H1 (cell line): Measurements from ENCODE around the gene GALNT18. TPM values are rescaled to one million over a fixed set of nuclear protein-coding genes. Genes with fewer than 3 reads are reported as not detected.

Experiments
- CTCF ChIA-PET: fragments of 300-600 bp; sonication (Branson Sonifier 250); formaldehyde crosslinking; loops from one replicate; lab custom pipeline; 2021; ENCODE audit not compliant: partially characterized antibody; lab: Charles Lee
- POLR2A ChIA-PET: fragments of 300-600 bp; sonication (Branson Sonifier 250); formaldehyde crosslinking; loops from one replicate; lab custom pipeline; 2021; ENCODE audit warnings: inconsistent platforms; ENCODE audit not compliant: partially characterized antibody; lab: Charles Lee
- DNase-seq, 2 experiments: peaks; one replicate each; pipeline versions ENCODE4 v3.0.0 to v3.0.0-alpha.2; 2010 to 2022; ENCODE audit warnings: low spot score in 2 of 2, low read depth in 1 of 2, mixed read lengths in 1 of 2
- FAIRE-seq: peaks from 2 replicates; lab custom pipeline; 2011; peaks lifted over from hg19 to GRCh38; lab: Jason Lieb, UNC
- H2AFZ ChIP-seq: 2 replicates; pipeline ENCODE4 v1.8.1; 2012; ENCODE audit warnings: low read length, inconsistent platforms
- H2AK5ac ChIP-seq: 2 replicates; pipeline ENCODE4 v1.6.1; 2013; ENCODE audit warnings: low read depth, low read length
- H2BK120ac ChIP-seq: replicated peaks from 2 replicates; pipeline ENCODE3; 2013; ENCODE audit warnings: low read depth, low read length, inconsistent platforms
- H2BK12ac ChIP-seq: 2 replicates; pipeline ENCODE4 v1.6.1; 2013; ENCODE audit warnings: low read depth, low read length
- H2BK15ac ChIP-seq: 2 replicates; pipeline ENCODE4 v1.6.1; 2013; ENCODE audit warnings: low read length
- H2BK20ac ChIP-seq: 2 replicates; pipeline ENCODE4 v1.6.1; 2013; ENCODE audit warnings: low read length
- H2BK5ac ChIP-seq: 2 replicates; pipeline ENCODE4 v1.6.1; 2013; ENCODE audit warnings: low read depth, low read length
- H3K14ac ChIP-seq: 2 replicates; pipeline ENCODE4 v1.6.1; 2013; ENCODE audit warnings: inconsistent platforms; ENCODE audit not compliant: insufficient read length
- H3K18ac ChIP-seq: 2 replicates; pipeline ENCODE4 v1.6.1; 2013; ENCODE audit warnings: low read length; ENCODE audit errors: extremely low read depth
- H3K23ac ChIP-seq: 2 replicates; pipeline ENCODE4 v1.6.1; 2013; ENCODE audit warnings: inconsistent platforms; ENCODE audit not compliant: insufficient read length
- H3K23me2 ChIP-seq: 2 replicates; pipeline ENCODE4 v1.6.1; 2013; ENCODE audit warnings: low read depth, low read length
- H3K27ac ChIP-seq: 2 replicates; pipeline ENCODE4 v1.6.1; 2011; ENCODE audit warnings: low read depth, low read length, inconsistent platforms
- H3K27me3 ChIP-seq, 4 experiments: replicated peaks in 1 of 4; 1 replicate in 1 of 4; 2 replicates in 3 of 4; pipeline versions ENCODE4 v1.6.1 to v1.8.1; 2011 to 2013; ENCODE audit warnings: low read length in 3 of 4, mild to moderate bottlenecking in 3 of 4, inconsistent platforms in 2 of 4, mixed read lengths in 2 of 4, moderate library complexity in 1 of 4; ENCODE audit not compliant: control insufficient read depth in 3 of 4, insufficient read depth in 3 of 4; ENCODE audit errors: extremely low read depth in 1 of 4
- H3K36me3 ChIP-seq, 4 experiments: 2 replicates each; pipeline versions ENCODE4 v1.6.1 to v1.8.1; 2011 to 2013; ENCODE audit warnings: mild to moderate bottlenecking in 4 of 4, low read length in 3 of 4, moderate library complexity in 2 of 4, control low read depth in 1 of 4, inconsistent platforms in 1 of 4; ENCODE audit not compliant: insufficient read depth in 4 of 4, control insufficient read depth in 2 of 4
- H3K4ac ChIP-seq: replicated peaks from 2 replicates; pipeline ENCODE3; 2013; ENCODE audit warnings: low read length, low read depth, mixed read lengths, inconsistent platforms; ENCODE audit not compliant: insufficient read length
- H3K4me1 ChIP-seq, 4 experiments: replicated peaks in 1 of 4; 1 replicate in 1 of 4; 2 replicates in 3 of 4; pipeline versions ENCODE4 v1.6.1 to v1.8.1; 2011 to 2013; ENCODE audit warnings: low read length in 3 of 4, inconsistent platforms in 2 of 4, mixed read lengths in 1 of 4; ENCODE audit not compliant: insufficient read depth in 4 of 4, control insufficient read depth in 3 of 4
- H3K4me2 ChIP-seq, 2 experiments: 2 replicates each; pipeline versions ENCODE4 v1.6.1 to v1.8.1; 2011 to 2013; ENCODE audit warnings: low read depth in 2 of 2, low read length in 2 of 2, control low read depth in 1 of 2, inconsistent platforms in 1 of 2, mild to moderate bottlenecking in 1 of 2; ENCODE audit not compliant: insufficient read depth in 1 of 2
- H3K4me3 ChIP-seq, 4 experiments: fragments of 200-600, 300-600 bp in 1 of 4; sonication (generic), shearing (Covaris generic), sonication (Bioruptor Twin) in 1 of 4; 2 replicates each; pipeline versions ENCODE4 v1.5.1 to v1.8.1; 2011 to 2016; ENCODE audit warnings: low read length in 4 of 4, low read depth in 3 of 4, control low read depth in 2 of 4, inconsistent platforms in 2 of 4, mild to moderate bottlenecking in 2 of 4, mixed read lengths in 1 of 4, moderate library complexity in 1 of 4; ENCODE audit not compliant: insufficient read depth in 2 of 4; ENCODE audit errors: extremely low read depth in 1 of 4
- H3K56ac ChIP-seq: replicated peaks from 2 replicates; pipeline ENCODE3; 2013; ENCODE audit warnings: low read depth, mild to moderate bottlenecking, mixed read lengths, low read length, inconsistent platforms; ENCODE audit not compliant: insufficient read length
- H3K79me1 ChIP-seq: 2 replicates; pipeline ENCODE4 v1.6.1; 2013; ENCODE audit warnings: low read depth, low read length, control low read depth
- H3K79me2 ChIP-seq, 2 experiments: 2 replicates each; pipeline versions ENCODE4 v1.6.1 to v1.8.1; 2012 to 2013; ENCODE audit warnings: low read length in 2 of 2, mild to moderate bottlenecking in 2 of 2, inconsistent platforms in 1 of 2; ENCODE audit not compliant: insufficient read depth in 2 of 2, control insufficient read depth in 1 of 2
- H3K9ac ChIP-seq, 4 experiments: replicated peaks in 1 of 4; 1 replicate in 1 of 4; 2 replicates in 3 of 4; pipeline versions ENCODE4 v1.6.1 to v1.8.1; 2011 to 2013; ENCODE audit warnings: low read depth in 3 of 4, low read length in 3 of 4, control low read depth in 2 of 4, mild to moderate bottlenecking in 2 of 4, moderate library complexity in 2 of 4, inconsistent platforms in 1 of 4; ENCODE audit errors: extremely low read depth in 1 of 4
- H3K9me3 ChIP-seq, 2 experiments: 2 replicates each; pipeline versions ENCODE4 v1.6.1 to v1.8.1; 2012 to 2013; ENCODE audit warnings: mild to moderate bottlenecking in 2 of 2, moderate library complexity in 2 of 2, control low read depth in 1 of 2, inconsistent platforms in 1 of 2, low read depth in 1 of 2, low read length in 1 of 2, mixed read lengths in 1 of 2; ENCODE audit not compliant: insufficient read depth in 2 of 2
- H4K20me1 ChIP-seq, 2 experiments: replicated peaks in 1 of 2; 2 replicates each; pipeline versions ENCODE3 to v1.8.1; 2011 to 2013; ENCODE audit warnings: inconsistent platforms in 2 of 2, low read length in 2 of 2, mild to moderate bottlenecking in 1 of 2; ENCODE audit not compliant: insufficient read depth in 2 of 2, control insufficient read depth in 1 of 2
- H4K5ac ChIP-seq: 2 replicates; pipeline ENCODE4 v1.6.1; 2013; ENCODE audit warnings: low read length, low read depth, mixed read lengths, inconsistent platforms; ENCODE audit not compliant: insufficient read length
- H4K8ac ChIP-seq: 2 replicates; pipeline ENCODE4 v1.8.0; 2013; ENCODE audit warnings: mild to moderate bottlenecking, moderate library complexity, low read length, inconsistent platforms; ENCODE audit not compliant: insufficient read depth; ENCODE audit errors: extremely low read depth
- H4K91ac ChIP-seq: replicated peaks from 2 replicates; pipeline ENCODE3; 2013; ENCODE audit warnings: low read length, mixed read lengths, inconsistent platforms; ENCODE audit not compliant: insufficient read length
- ASH2L ChIP-seq: fragments of 200-600, 300-600 bp; sonication (generic); IDR thresholded peaks from one replicate; pipeline ENCODE4 v1.7.1; 2017; ENCODE audit warnings: low read length
- CBX5 ChIP-seq: fragments of 300-800, 300-1000 bp; sonication (generic); IDR thresholded peaks from 2 replicates; pipeline ENCODE4 v1.7.1; 2016; ENCODE audit warnings: antibody characterized with exemption, low read length, low read depth
- CHD2 ChIP-seq: IDR thresholded peaks from 2 replicates; pipeline ENCODE4 v1.6.1; 2012; ENCODE audit warnings: low read length, improper control_type of control experiment
- E2F6 ChIP-seq: IDR thresholded peaks from 2 replicates; pipeline ENCODE4 v1.6.1; 2012; ENCODE audit warnings: inconsistent platforms
- EGR1 ChIP-seq: IDR thresholded peaks from 2 replicates; pipeline ENCODE4 v1.6.1; 2011; ENCODE audit warnings: low read depth, low read length, borderline replicate concordance
- KDM5A ChIP-seq: fragments of 200-600 bp; IDR thresholded peaks from 2 replicates; pipeline ENCODE4 v1.7.1; 2012; ENCODE audit warnings: mild to moderate bottlenecking, low read length, inconsistent platforms, mixed read lengths
- MAX ChIP-seq: IDR thresholded peaks from 2 replicates; pipeline ENCODE4 v1.6.1; 2012; ENCODE audit warnings: inconsistent platforms
- RNF2 ChIP-seq: fragments of 200-900, 300-1000 bp; sonication (generic); IDR thresholded peaks from 2 replicates; pipeline ENCODE4 v1.7.1; 2016; ENCODE audit warnings: borderline replicate concordance, low read depth, mild to moderate bottlenecking, antibody characterized with exemption, low read length; ENCODE audit not compliant: poor library complexity, severe bottlenecking; ENCODE audit errors: missing control alignments
- RXRA ChIP-seq: IDR thresholded peaks from 2 replicates; pipeline ENCODE4 v1.6.1; 2011; ENCODE audit warnings: low read depth, mild to moderate bottlenecking, low read length, moderate library complexity; ENCODE audit not compliant: insufficient read depth
- TAF7 ChIP-seq: optimal IDR thresholded peaks from 2 replicates; pipeline ENCODE3; 2011; ENCODE audit warnings: low read depth, mild to moderate bottlenecking, inconsistent platforms, low read length, moderate library complexity, borderline replicate concordance
- WGBS, 2 experiments: shearing (Covaris generic) in 1 of 2; methylation state at CpG; one replicate each; pipeline versions ENCODE4 v1.1.6 to v1.1.7; 2013 to 2015; ENCODE audit warnings: low lambda C conversion rate in 2 of 2, mixed read lengths in 2 of 2, inconsistent platforms in 1 of 2, low coverage in 1 of 2, missing lambda C conversion rate in 1 of 2; ENCODE audit not compliant: insufficient replicate concordance in 2 of 2, insufficient coverage in 1 of 2, insufficient read length in 1 of 2; ENCODE audit errors: extremely low coverage in 1 of 2, missing lambda C conversion rate in 1 of 2; 5-methylcytosine and 5-hydroxymethylcytosine counted together
- polyA plus RNA-seq, 7 experiments: library from polyadenylated mRNA; depleted of rRNA in 3 of 7; stranded (reverse) in 5 of 7; unstranded in 2 of 7; fragments of >200 nt in 5 of 7; fragments of 200-250 nt in 2 of 7; gene quantifications; 1 replicate in 5 of 7; 2 replicates in 1 of 7; 4 replicates in 1 of 7; pipeline versions ENCODE4 v1.2.1 to v1.2.3, GENCODE V29; 2011 to 2013; ENCODE audit warnings: missing spikeins in 2 of 7, mixed read lengths in 2 of 7
- total RNA-seq: library from RNA; stranded (reverse); fragmentation: NEBNext Ultra II Directional; extraction: Animal tissue kit (Norgen Biotek cat#: 25700); gene quantifications from 2 replicates; pipeline ENCODE4 v1.2.1, GENCODE V29; 2021

The GALNT18 gene
- total and polyA plus RNA-seq, 2 of the 8 experiments (the other 6 are each of a cell fraction or from before 2014, with no cell fraction given), result 6.0 to 9.4 TPM

GRCh38 chr11:11512929-11513328 is 108.9 kb downstream of the GALNT18 start:
- no peak overlapping the region for H3K9ac ChIP-seq
- CTCF ChIA-PET, result interaction anchor here (0.8 to 1.4 kb wide), 4 partner anchors 10 to 274 kb away, joined by 3 to 4 read pairs (median 4); no protein-coding TSS in a partner anchor
- peak overlapping the region; percentile 3; the same call in 1 of the 2 replicates for H2BK5ac ChIP-seq
- no peak overlapping the region for H4K8ac ChIP-seq
- H3K27me3 ChIP-seq, result no peaks in the 10 kb centered on the region
- WGBS, 2 experiments, result 94% methylated on average over 4 of the region's 4 CpGs; no CpG with 5 or more reads in 1 of the 2 experiments
- H3K79me1 ChIP-seq, result no peaks in the 10 kb centered on the region
- 0 out of 2 replicates have a peak overlapping the region, but pooled peaks have one; percentile 23 for H2BK15ac ChIP-seq
- no peaks in the 10 kb centered on the region for H3K36me3 ChIP-seq
- no peaks in the 10 kb centered on the region for H3K9me3 ChIP-seq
- no peak overlapping the region for H3K4ac ChIP-seq
- H2BK12ac ChIP-seq, result peak overlapping the region; percentile 3
- H3K56ac ChIP-seq, result no peak overlapping the region
- H4K5ac ChIP-seq, result no peak overlapping the region
- no peaks in the 10 kb centered on the region for H3K23me2 ChIP-seq
- H3K4me3 ChIP-seq, result no peak overlapping the region
- H3K18ac ChIP-seq, result no peak overlapping the region
- H4K20me1 ChIP-seq, result peaks cover 0 to 1% of the 10 kb centered on the region in 2 experiments
- no peaks in the 10 kb centered on the region for H3K79me2 ChIP-seq
- no peak overlapping the region for H3K14ac ChIP-seq
- no peak for FAIRE-seq
- no peak overlapping the region for H2BK120ac ChIP-seq
- H4K91ac ChIP-seq, result no peak overlapping the region
- H2BK20ac ChIP-seq, result no peak overlapping the region
- no peak overlapping the region; the same call in 1 of the 2 replicates for H2AK5ac ChIP-seq
- DNase-seq, result no peak
- no peak overlapping the region for H3K4me2 ChIP-seq
- no peak overlapping the region for H2AFZ ChIP-seq
- H3K23ac ChIP-seq, result no peak overlapping the region
- POLR2A ChIA-PET, result no interaction called here
- peaks cover 2 to 17% (median 7%) of the 10 kb centered on the region in 4 experiments; a peak in 6 of 7 replicates for H3K4me1 ChIP-seq
- no peak overlapping the region for H3K27ac ChIP-seq
- TF ChIP-seq ASH2L (no peak), TAF7 (no peak), KDM5A (no peak), RXRA (no peak), CHD2 (no peak), RNF2 (no peak), CBX5 (no peak), MAX (no peak), EGR1 (no peak), E2F6 (no peak)
